ENCODE data around the gene GATD1.

The GATD1 gene

DNA sequence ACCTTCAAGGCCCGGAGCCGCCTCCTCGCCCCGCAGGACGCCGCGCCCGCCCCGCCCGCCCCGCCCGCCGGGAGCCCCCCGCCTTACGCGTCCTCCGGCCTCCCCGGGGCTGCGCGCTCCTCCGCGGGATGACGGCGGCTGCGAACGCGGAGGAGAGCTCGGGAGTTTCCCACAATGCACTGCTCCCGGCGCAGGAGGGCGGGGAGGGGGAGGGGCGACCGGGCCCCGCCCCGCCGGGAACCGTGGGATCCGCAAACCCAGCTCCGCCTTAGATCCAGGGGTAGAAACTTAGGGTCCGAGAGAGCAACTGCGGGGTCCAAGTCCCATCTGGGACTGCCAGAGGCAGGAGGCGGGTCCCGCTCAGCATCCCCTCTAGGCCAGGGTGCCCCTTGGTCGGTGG lies 12.7 kb upstream of the GATD1 start, which contains the start of gene CEND1:
Gene CEND1 (minus strand): TSS at position 148 of the 400 bp plus-strand sequence. CDS start 1,514 bp downstream, outside the sequence.
- Histone ChIP-seq H3K36me3 (ENCODE audit: control insufficient read depth, insufficient read depth, low read length) (no peaks in the 10 kb centered on the region), H3K9ac (no peak within 1 kb of the TSS), H3K9me3 (ENCODE audit: control insufficient read depth, low read length) (no peaks in the 10 kb centered on the region), H3K4me3 (ENCODE audit: low read depth, low read length) (no peak within 1 kb of the TSS), H3K79me2 (no peaks in the 10 kb centered on the region), H3K27ac (no peak within 1 kb of the TSS), H2AFZ (no peak within 1 kb of the TSS), H3K4me2 (ENCODE audit: low read length) (no peak within 1 kb of the TSS), H3K27me3 (ENCODE audit: control insufficient read depth, insufficient read depth, low read length) (no peaks in the 10 kb centered on the region), H3K4me1 (no peaks in the 10 kb centered on the region)
- TF ChIP-seq, protein P1, sequence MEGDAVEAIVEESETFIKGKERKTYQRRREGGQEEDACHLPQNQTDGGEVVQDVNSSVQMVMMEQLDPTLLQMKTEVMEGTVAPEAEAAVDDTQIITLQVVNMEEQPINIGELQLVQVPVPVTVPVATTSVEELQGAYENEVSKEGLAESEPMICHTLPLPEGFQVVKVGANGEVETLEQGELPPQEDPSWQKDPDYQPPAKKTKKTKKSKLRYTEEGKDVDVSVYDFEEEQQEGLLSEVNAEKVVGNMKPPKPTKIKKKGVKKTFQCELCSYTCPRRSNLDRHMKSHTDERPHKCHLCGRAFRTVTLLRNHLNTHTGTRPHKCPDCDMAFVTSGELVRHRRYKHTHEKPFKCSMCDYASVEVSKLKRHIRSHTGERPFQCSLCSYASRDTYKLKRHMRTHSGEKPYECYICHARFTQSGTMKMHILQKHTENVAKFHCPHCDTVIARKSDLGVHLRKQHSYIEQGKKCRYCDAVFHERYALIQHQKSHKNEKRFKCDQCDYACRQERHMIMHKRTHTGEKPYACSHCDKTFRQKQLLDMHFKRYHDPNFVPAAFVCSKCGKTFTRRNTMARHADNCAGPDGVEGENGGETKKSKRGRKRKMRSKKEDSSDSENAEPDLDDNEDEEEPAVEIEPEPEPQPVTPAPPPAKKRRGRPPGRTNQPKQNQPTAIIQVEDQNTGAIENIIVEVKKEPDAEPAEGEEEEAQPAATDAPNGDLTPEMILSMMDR (IDR thresholded peaks at IDR 0.05): no peak

DNA sequence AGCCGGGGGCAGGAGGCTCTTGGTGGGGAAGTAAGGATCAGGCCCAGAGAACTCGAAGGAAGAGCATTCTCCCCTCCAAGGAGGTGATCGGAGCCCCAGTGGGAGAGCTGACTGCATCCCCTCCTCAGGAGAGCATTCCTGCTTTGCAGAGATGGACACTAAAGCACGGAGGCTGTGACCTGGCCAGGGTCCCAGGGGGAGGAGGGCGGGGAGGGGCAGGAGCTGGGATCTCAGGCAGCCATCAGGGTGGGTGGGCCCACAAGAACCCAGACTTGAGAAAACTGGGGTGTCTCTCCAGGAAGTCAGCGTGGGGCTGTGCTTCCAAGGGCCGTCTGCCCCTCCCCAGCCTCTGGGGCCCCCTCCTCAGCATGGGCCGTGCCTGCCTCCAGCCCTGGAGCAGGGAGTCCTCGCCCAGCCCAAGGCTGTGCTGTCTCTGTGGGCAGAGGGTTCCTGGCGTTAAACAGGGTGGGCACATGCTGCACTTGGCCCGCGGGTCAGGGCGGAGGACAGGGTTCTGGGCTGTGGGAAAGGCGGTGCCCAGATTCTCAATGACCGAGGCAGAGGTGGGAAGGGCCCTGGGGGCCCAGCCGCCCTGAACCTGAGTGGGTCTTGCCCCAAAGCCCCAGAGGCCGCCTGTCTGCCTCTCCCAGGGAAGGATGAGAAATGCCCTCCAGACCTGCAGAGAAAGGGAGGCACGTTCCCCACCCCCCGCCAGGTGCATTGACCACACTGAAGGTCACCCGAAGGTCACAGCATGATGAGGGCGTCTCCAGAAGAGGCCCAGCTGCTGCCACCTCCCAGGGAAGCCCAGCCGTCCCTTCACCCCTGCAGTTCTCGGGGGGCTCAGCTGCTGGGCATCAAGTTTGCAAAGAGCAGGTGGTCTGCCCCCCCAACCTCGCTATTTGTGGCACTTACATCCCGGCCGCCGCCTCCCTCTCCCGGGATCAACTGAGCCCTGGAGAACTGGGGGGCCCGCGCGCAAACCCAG lies 12.0 kb upstream of the GATD1 start:
- no peaks in the 10 kb centered on the region for H3K9me3 ChIP-seq (ENCODE audit: control insufficient read depth, low read length)
- no peaks in the 10 kb centered on the region for H3K36me3 ChIP-seq (ENCODE audit: control insufficient read depth, insufficient read depth, low read length)
- no peak overlapping the region for H3K9ac ChIP-seq
- no peak overlapping the region for H3K4me3 ChIP-seq (ENCODE audit: low read depth, low read length)
- H3K79me2 ChIP-seq: no peaks in the 10 kb centered on the region
- H2AFZ ChIP-seq: no peak overlapping the region
- no peaks in the 10 kb centered on the region for H3K4me1 ChIP-seq
- no peaks in the 10 kb centered on the region for H3K27me3 ChIP-seq (ENCODE audit: control insufficient read depth, insufficient read depth, low read length)
- TF ChIP-seq, protein P1 (IDR thresholded peaks at IDR 0.05): no peak
- no peak overlapping the region for H3K4me2 ChIP-seq (ENCODE audit: low read length)
- H3K27ac ChIP-seq: no peak overlapping the region

DNA sequence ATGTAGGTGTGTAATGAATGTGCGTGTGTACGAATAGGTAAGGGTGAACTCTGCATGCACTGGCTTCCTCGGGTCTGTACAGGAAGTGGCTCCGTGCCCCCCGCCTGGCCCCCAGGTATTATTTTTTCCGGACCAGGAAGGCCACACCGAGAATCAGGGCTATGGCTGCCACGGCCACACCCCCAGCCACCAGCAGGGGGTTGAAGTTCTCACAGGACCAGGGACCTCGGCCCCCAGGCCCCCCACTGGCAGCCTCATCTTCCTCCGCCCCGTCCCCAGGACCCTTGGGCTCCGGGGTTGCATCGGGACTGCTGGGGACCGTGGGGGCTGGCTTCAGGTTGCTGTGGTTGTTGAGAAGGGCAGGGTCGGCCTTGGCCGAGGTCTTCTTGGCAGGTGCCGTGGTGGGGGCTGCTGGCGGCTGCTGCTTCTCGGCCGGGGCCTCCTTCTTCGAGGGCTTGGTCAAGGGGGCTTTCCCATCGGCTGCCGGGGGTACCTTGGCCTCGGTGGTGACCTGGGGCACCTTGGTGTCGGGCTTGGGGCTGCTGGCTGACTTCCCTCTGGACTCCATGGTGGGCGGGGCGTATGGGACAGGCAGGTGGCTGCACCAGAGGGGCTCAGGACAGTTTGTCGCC lies 10.8 kb upstream of the GATD1 start:
- Histone ChIP-seq H3K27me3 (ENCODE audit: control insufficient read depth, insufficient read depth, low read length) (no peaks in the 10 kb centered on the region), H3K4me2 (ENCODE audit: low read length) (no peak overlapping the region), H3K36me3 (ENCODE audit: control insufficient read depth, insufficient read depth, low read length) (no peaks in the 10 kb centered on the region), H3K9ac (no peak overlapping the region), H3K79me2 (no peaks in the 10 kb centered on the region), H3K27ac (no peak overlapping the region), H2AFZ (no peak overlapping the region), H3K4me1 (no peaks in the 10 kb centered on the region), H3K9me3 (ENCODE audit: control insufficient read depth, low read length) (no peaks in the 10 kb centered on the region), H3K4me3 (ENCODE audit: low read depth, low read length) (no peak overlapping the region)
- TF ChIP-seq, protein P1 (IDR thresholded peaks at IDR 0.05): no peak

DNA sequence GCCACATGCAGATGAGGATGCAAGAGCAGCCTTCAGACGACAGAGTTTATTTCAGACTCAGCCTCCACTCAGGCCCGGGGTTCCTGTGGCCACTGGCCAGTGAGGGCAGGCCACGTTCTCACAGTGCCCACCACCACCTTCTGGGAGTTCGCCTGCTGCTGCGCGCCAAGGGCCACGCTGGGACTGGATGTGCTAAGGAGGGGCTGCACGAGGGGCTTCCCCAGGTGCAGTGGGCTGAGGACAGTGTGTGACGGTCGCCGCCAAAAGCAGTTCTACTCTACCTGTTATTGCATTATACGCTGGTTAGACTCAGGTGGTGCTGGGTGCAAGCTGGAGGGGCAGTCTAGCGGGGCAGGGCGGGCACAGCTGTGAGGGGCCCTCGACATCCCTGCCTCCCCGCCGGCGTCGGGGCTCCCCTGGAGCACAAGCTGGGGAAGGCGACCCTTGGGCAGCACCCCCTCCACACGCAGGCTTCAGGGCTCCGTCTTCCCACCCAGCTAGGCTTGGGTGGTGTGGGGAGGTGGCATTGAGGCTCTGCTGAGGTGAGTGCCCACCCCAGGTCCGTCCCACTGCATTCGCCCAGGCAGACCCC lies 9.9 kb upstream of the GATD1 start:
- TF ChIP-seq, protein P1 (IDR thresholded peaks at IDR 0.05): no peak
- Histone ChIP-seq H3K9me3 (ENCODE audit: control insufficient read depth, low read length) (no peaks in the 10 kb centered on the region), H3K9ac (no peak overlapping the region), H3K4me3 (ENCODE audit: low read depth, low read length) (no peak overlapping the region), H3K27ac (no peak overlapping the region), H3K79me2 (no peaks in the 10 kb centered on the region), H3K4me2 (ENCODE audit: low read length) (no peak overlapping the region), H3K4me1 (no peaks in the 10 kb centered on the region), H3K27me3 (ENCODE audit: control insufficient read depth, insufficient read depth, low read length) (no peaks in the 10 kb centered on the region), H2AFZ (no peak overlapping the region), H3K36me3 (ENCODE audit: control insufficient read depth, insufficient read depth, low read length) (no peaks in the 10 kb centered on the region)
